Measurements from ENCODE around the gene PDZD2.
"Not testable (repeated sequence)": the region's sequence is repeated elsewhere in the genome, so short reads cannot be mapped to it uniquely, and the experiment has no call there.

Gene PDZD2

DNA sequence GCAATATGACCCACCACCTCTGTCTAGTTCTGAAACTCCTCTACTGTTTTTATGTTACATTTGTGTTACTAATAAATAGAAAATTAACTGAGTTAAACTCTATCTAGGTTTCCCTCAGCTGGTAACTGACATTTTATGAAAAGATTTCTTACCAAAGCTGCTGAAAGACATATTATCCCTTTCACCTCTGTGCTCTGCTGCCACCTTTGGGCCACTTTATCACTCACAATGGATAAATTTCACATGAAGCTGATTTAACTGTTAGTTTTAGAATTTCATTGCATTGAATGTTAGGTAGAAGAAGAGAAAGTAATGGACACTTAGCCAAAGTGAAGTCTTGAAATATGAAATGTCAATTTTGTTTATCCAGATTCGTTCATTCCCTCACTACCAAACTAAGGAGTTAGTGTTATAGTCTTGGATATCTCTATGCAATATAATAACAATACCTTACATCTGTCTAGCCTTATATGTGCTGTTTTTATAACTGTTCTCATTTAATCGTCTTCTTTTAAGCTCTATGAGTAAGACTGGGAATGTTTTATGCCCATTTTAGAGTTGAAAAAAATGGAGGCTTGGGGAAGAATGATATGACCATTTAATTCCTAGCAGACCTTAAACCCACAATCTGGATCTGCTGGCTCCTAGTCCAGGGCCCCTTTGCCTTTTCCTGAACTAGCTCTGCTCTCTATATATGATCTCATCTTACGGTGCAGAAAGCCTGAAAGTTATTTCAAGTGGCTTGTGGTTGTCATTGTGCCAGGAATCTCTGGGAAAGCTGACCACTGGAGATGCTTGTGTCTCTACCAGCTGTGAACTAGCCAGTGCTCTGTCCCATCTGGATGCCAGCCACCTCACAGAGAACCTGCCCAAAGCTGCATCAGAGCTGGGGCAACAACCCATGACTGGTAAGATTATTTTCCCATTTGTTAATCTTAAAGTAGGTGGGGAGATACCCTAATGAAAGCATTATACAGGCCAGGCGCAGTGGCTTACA, 438.1 kb downstream of the PDZD2 start:
- peak; percentile 5 to 15 for DNase-seq (ENCODE audit: low read depth in 2 of 2)

GRCh38 chr5:32078855-32079254, 439.9 kb downstream of the PDZD2 start:
- DNase-seq (ENCODE audit: low read depth in 2 of 2), result not testable (repeated sequence)

DNA sequence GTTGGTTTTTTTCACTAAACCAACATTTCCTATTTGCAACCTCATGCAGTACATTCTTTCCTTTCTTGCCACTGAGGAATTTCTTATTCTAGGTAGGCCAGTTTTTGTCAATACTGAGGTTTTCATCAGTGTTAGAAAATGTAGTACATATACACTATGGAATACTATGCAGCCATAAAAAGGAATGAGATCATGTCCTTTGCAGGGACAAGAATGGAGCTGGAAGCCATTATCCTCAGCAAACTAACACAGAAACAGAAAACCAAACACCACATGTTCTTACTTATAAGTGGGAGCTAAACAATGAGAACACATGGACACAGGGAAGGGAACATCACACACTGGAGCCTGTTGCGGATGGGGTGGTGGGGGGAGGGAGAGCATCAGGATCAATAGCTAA, 441.6 kb downstream of the PDZD2 start:
- not testable (repeated sequence) for DNase-seq (ENCODE audit: low read depth in 2 of 2)

DNA sequence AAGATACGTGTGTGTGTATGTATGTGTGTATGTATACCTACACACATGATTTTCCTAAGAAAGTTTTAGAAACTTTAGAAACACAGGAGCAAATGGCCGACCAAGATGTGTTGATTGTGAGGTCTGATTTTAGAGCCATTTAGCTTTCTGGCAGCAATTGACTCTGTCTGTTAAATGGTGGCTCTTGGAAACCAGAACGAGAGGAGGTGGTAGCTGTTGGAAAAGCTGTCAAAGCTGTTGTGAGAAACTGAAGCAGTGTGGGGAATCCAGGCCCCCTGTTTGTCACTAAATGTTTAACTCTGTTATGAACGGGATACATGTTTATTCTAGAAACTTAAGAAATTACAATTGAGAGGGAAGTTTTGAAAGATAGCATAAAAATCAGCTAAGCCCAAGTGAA, 443.8 kb downstream of the PDZD2 start:
- no peak for DNase-seq (ENCODE audit: low read depth in 2 of 2)

DNA sequence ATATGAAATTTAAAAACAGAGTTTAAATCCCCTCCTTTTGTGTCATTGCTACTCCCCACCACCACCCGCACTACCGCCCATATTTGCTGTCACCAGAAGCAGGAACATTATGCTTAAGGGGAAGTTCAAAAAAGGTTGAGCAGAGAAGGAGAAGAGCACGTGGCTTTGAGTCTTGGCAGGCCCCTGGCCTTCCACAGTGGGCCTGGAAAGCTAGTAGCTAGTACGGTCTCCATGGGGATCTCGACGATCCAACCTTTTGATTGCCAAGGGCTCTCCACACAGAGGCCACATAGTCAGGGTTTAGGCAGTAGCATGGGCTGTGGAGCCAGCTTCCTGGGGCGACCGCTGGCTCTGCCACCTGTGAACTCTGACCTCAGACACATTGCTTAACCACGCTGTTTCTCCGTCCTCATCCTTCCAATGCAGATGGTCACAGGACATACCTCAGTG, 445.1 kb downstream of the PDZD2 start:
- DNase-seq (ENCODE audit: low read depth in 2 of 2), result no peak

GRCh38 chr5:32087086-32088082, 448.5 kb downstream of the PDZD2 start:
- no peak for DNase-seq (ENCODE audit: low read depth in 2 of 2)

DNA sequence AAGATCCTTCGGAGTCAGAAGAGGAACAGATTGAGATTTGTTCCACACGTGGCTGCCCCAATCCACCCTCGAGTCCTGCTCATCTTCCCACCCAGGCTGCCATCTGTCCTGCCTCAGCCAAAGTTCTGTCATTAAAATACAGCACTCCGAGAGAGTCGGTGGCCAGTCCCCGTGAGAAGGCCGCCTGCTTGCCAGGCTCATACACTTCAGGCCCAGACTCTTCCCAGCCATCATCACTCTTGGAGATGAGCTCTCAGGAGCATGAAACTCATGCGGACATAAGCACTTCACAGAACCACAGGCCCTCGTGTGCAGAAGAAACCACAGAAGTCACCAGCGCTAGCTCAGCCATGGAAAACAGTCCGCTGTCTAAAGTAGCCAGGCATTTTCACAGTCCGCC, 449.3 kb downstream of the PDZD2 start:
- no peak for DNase-seq (ENCODE audit: low read depth in 2 of 2)

- no peak for DNase-seq (ENCODE audit: low read depth in 2 of 2)
These were observed 450.4 kb downstream of the PDZD2 start for GRCh38 chr5:32089146-32090000.

DNA sequence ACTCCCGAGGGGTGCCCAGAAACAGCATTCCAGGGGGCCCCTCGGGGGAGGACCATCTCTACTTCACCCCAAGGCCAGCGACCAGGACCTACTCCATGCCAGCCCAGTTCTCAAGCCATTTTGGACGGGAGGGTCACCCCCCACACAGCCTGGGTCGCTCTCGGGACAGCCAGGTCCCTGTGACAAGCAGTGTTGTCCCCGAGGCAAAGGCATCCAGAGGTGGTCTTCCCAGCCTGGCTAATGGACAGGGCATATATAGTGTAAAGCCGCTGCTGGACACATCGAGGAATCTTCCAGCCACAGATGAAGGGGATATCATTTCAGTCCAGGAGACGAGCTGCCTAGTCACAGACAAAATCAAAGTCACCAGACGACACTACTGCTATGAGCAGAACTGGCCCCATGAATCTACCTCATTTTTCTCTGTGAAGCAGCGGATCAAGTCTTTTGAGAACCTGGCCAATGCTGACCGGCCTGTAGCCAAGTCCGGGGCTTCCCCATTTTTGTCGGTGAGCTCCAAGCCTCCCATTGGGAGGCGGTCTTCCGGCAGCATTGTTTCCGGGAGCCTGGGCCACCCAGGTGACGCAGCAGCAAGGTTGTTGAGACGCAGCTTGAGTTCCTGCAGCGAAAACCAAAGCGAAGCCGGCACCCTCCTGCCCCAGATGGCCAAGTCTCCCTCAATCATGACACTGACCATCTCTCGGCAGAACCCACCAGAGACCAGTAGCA, 451.3 kb downstream of the PDZD2 start:
- no peak for DNase-seq (ENCODE audit: low read depth in 2 of 2)

GRCh38 chr5:32090755-32091128, 451.8 kb downstream of the PDZD2 start:
- no peak for DNase-seq (ENCODE audit: low read depth in 2 of 2)

DNA sequence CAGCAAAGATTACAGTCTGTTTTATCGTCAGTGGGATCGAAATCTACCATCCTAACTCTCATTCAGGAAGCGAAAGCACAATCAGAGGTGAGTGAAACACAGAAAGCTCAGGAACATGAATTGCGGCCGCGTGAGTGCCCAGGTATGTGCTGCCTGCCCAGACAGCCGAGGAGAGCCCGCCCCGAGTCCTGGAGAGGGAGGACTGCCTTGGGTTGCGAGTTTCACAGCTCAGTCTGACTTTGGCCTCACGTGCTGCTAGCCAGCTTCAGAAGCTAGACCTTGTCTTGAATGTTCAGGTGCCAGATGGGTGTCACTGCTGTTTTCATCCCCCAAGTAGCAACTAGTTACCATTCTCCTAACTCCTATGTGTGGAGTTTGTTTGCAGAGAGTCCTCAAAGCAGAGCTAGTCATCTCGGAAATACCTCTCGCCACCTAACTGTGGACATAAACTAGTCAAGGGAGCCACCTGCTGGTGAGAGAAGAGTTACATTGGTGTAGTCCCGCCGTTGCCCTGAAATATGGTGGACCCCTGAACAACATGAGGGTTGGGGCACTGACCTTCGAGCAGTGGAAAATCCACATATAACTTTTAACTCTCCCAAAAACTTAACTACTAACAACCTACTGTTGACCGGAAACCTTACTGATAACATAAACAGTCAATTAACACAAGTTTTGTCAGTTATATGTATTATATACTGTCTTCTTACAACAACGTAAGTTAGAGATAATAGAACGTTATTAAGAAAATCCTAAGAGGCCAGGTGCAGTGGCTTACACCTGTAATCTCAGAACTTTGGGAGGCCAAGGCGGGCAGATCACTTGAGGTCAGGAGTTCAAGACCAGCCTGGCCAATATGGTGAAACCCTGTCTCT, 454.2 kb downstream of the PDZD2 start:
- peak; percentile 46 to 64 for DNase-seq (ENCODE audit: low read depth in 2 of 2)

- DNase-seq (ENCODE audit: low read depth in 2 of 2), result no peak
These were observed 455.8 kb downstream of the PDZD2 start for GRCh38 chr5:32094691-32095090.

- no peak for DNase-seq (ENCODE audit: low read depth in 2 of 2)
These were observed 456.3 kb downstream of the PDZD2 start for GRCh38 chr5:32095261-32095671.

- DNase-seq (ENCODE audit: low read depth in 2 of 2), result no peak
These were observed 458.1 kb downstream of the PDZD2 start for GRCh38 chr5:32096891-32097595.

- DNase-seq (ENCODE audit: low read depth in 2 of 2), result no peak
These were observed 459.4 kb downstream of the PDZD2 start for GRCh38 chr5:32098291-32098690.

- no peak for DNase-seq (ENCODE audit: low read depth in 2 of 2)
These were observed 460.0 kb downstream of the PDZD2 start for GRCh38 chr5:32098890-32099310.

GRCh38 chr5:32099486-32100035, 460.6 kb downstream of the PDZD2 start:
- no peak for DNase-seq (ENCODE audit: low read depth in 2 of 2)

GRCh38 chr5:32100230-32100629, 461.3 kb downstream of the PDZD2 start:
- DNase-seq (ENCODE audit: low read depth in 2 of 2), result no peak
